NCI-H1092 (cell line): ENCODE measurements around the gene PF4V1.

Experiments
- DNase-seq: peaks from one replicate; lab custom pipeline; 2025; lab: John Stamatoyannopoulos, UW

Gene PF4V1

GRCh38 chr4:73847526-73848182 is 5.4 kb upstream of the PF4V1 start:
- no peak for DNase-seq

- no peak for DNase-seq
Measured at GRCh38 chr4:73848183-73848777, 4.8 kb upstream of the PF4V1 start.

DNA sequence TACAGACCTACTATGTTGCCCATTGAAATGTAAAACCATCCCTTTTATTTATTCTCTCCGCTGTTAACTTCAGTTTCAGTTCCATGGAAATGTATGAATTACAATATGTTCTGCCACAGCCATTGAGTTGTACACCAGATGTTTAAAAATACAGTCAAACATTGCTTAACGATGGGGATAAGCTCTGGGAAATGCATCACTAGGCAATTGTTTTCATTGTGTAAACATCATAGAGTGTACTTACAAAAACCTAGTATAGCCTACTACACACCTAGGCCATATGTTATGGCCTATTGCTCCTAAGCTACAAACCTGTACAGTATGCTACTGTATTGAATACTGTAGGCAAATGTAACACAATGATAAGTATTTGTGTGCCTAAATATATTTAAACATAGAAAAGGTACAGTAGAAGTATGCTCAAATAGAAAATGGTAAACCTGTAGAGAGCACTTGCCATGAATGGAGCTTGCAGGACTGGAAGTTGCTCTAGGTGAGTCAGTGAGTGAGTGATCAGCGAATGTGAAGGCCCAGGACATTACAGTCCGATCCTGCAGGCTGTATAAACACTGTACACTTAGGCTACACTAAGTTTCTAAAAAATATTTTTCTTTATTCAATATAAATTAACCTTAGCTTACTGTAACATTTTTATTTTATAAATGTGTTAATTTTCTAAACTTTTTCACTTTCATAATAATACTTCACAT is 2.7 kb upstream of the PF4V1 start:
- DNase-seq, result no peak

DNA sequence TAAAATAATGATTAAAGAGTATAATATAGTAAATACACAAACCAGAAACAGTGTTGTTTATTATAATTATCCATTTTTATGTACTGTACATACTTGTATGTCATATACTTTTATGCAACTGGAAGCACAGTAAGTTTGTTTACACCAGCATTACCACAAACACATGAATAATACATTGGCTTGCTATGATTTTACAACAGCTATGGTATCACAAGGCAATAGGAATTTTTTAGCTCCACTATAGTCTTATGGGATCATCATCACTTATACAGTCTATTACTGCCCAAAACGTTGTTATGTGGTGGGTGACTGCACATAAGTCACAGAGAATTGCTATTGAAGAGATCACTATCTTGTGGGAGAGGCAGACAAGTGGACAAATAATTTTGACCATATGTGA is 1.8 kb upstream of the PF4V1 start:
- DNase-seq, result no peak

- DNase-seq, result no peak
Measured at GRCh38 chr4:73852771-73853170, 325 bp upstream of the PF4V1 start.

- no peak for DNase-seq
Measured at GRCh38 chr4:73853718-73854473, 800 bp downstream of the PF4V1 start.

DNA sequence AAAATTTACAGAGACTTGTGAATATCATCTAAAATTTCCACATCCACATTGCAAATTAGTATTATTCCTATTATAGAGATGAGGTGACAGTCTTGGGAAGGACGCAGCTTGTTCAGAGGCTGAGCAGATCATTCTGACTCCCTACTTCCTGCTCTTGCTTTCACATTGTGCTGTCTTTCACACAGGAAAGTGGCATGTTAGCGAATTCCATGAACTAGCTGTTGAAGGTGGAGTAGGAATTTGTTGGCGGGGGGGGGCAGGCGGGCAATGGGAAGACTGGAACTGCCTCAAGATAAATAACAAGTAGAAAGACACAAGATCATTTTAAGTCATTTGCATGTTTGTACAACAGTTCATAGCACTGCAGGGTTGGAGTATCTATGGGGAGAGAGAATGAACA is 2.3 kb downstream of the PF4V1 start:
- DNase-seq, result no peak

DNA sequence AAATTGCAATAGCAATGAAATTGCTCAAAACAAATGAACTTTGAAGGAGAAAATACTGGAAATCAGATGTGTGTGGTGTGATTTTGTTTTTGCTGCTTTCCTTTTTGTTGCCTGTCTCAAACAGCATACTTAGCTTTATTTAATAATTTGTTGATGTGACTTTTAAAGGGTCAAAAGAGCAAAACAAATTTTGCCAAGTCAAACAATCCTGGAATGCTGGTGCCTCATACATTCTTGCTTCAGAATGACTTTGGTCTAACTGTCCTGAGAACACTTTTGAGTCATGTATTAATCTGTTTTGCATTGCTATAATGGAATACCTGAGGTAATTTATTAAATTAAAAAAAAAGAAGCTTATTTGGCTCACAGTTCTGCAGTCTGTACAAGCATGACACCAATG is 3.4 kb downstream of the PF4V1 start:
- no peak for DNase-seq

GRCh38 chr4:73859614-73860088 is 6.6 kb downstream of the PF4V1 start:
- no peak for DNase-seq

GRCh38 chr4:73860181-73860580 is 7.1 kb downstream of the PF4V1 start:
- no peak for DNase-seq

- DNase-seq, result no peak
Measured at GRCh38 chr4:73860917-73861316, 7.8 kb downstream of the PF4V1 start.

- no peak for DNase-seq
Measured at GRCh38 chr4:73862322-73862721, 9.2 kb downstream of the PF4V1 start.

- DNase-seq, result no peak
Measured at GRCh38 chr4:73864365-73864764, 11.3 kb downstream of the PF4V1 start.

DNA sequence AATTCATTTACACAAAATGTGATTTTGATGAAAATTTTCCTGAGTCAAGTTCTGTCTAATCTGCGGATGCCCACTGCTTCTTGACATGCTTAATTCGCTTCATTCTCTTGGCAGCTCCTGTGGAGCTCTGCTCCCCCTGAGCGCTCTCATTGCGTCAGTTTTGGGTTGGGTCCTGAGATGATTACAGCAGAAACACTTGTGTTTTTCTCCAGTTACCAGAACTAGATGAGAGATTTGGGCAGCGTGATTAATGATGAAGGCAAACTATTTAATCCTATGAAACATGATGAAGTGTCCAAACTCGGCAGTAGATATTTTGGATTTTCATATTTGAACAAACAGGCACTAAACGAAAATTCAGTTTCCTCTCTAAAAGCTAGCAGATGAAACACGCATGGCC is 11.9 kb downstream of the PF4V1 start:
- DNase-seq, result no peak

DNA sequence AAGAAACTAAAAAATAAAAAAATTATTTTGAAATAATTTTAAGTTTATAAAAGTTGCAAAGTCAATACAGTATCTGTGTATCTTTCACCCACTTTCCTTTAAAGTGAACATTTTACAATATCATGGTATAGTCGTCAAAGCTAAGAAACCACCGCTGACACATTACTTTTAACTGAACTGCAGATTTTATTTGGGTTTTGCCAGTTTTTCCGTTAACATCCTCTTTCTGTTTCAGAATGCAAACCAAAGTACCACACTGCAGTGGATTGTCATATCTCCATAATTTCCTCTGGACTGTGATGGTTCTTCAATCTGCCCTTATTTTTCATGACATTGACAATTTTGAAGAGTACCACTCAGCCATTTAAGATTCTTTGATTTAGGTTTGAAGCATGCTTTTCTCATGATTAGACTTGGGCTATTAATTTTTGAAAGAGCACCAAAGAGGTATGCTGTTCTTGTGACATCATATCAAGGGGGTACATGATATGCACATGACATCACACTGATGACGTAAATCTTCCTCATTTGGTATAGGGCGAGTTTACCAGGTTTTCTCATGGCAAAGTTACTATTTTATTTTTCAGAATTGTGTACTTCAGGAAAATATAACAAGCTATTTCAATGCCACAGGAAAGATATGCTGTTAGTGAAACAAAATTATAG is 12.5 kb downstream of the PF4V1 start:
- DNase-seq, result no peak

DNA sequence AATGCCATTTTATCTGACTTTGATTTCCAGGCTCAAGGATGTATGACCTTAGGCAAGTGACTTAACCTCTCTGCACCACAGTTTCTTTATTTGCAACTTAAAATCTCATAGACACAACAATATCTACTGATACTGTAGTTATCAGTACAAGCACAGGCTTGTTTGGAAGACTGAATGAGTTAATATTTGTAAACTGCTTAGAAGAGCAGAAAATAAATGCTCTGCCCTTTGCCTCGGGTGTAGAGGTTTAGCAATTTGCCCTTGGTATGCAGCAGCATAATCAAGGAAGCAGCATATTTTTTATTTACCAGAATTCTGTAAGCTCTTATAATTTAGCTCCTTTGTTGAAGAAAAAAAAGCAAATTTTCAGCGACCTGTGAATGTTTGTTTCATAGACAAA is 13.2 kb downstream of the PF4V1 start:
- no peak for DNase-seq

GRCh38 chr4:73867783-73868182 is 14.7 kb downstream of the PF4V1 start:
- no peak for DNase-seq

GRCh38 chr4:73868206-73869129 is 15.4 kb downstream of the PF4V1 start:
- no peak for DNase-seq

DNA sequence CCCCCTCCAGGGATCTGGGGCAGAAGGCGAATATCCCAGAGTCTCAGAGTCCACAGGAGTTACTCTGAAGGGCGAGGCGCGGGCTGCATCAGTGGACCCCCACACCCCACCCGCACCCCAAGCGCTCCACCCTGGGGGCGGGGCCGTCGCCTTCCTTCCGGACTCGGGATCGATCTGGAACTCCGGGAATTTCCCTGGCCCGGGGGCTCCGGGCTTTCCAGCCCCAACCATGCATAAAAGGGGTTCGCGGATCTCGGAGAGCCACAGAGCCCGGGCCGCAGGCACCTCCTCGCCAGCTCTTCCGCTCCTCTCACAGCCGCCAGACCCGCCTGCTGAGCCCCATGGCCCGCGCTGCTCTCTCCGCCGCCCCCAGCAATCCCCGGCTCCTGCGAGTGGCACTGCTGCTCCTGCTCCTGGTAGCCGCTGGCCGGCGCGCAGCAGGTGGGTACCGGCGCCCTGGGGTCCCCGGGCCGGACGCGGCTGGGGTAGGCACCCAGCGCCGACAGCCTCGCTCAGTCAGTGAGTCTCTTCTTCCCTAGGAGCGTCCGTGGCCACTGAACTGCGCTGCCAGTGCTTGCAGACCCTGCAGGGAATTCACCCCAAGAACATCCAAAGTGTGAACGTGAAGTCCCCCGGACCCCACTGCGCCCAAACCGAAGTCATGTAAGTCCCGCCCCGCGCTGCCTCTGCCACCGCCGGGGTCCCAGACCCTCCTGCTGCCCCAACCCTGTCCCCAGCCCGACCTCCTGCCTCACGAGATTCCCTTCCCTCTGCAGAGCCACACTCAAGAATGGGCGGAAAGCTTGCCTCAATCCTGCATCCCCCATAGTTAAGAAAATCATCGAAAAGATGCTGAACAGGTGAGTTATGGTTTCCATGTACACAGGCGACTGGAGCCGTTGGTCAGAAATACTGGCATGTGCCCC is 16.3 kb downstream of the PF4V1 start, which contains the start of gene CXCL1:
Gene CXCL1 (plus strand): TSS at position 264 of the 926 bp plus-strand sequence. CDS start 78 bp downstream, at position 342.
- DNase-seq, result no peak

DNA sequence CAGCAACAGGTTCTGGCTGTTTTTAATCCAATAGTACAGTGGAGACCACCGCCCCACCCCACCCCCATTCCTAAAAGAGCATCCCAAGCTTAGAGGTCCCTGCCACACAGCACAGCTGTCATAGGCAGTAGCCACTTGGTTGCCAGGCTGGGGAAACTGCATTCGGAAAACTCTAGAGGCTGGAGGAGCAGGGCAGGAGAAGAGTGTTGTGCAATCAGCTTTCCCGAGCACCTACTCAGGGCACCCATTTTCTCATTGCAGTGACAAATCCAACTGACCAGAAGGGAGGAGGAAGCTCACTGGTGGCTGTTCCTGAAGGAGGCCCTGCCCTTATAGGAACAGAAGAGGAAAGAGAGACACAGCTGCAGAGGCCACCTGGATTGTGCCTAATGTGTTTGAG is 17.2 kb downstream of the PF4V1 start:
- no peak for DNase-seq
